A673 (cell line): ENCODE results near the gene SPATA2.
"Not testable (repeated sequence)": the region's sequence is repeated elsewhere in the genome, so short reads cannot be mapped to it uniquely, and the experiment has no call there.

ENCODE experiments used
- EZH2 ChIP-seq: fragments of 200-600 bp; sonication (generic); IDR thresholded peaks from 2 replicates; pipeline ENCODE4 v1.6.1; 2017; ENCODE audit warnings: borderline replicate concordance, low read depth, mild to moderate bottlenecking, mixed read lengths, antibody characterized with exemption, low read length; ENCODE audit not compliant: poor library complexity, severe bottlenecking
- TF ChIP-seq, protein P1 (sequence below): fragments of 300-800, 200-600 bp; sonication (generic); conservative IDR thresholded peaks from 2 replicates; pipeline ENCODE4 v1.5.1; 2017; ENCODE audit warnings: low read depth, mild to moderate bottlenecking, antibody characterized with exemption, low read length, moderate library complexity, mixed read lengths

DNA sequence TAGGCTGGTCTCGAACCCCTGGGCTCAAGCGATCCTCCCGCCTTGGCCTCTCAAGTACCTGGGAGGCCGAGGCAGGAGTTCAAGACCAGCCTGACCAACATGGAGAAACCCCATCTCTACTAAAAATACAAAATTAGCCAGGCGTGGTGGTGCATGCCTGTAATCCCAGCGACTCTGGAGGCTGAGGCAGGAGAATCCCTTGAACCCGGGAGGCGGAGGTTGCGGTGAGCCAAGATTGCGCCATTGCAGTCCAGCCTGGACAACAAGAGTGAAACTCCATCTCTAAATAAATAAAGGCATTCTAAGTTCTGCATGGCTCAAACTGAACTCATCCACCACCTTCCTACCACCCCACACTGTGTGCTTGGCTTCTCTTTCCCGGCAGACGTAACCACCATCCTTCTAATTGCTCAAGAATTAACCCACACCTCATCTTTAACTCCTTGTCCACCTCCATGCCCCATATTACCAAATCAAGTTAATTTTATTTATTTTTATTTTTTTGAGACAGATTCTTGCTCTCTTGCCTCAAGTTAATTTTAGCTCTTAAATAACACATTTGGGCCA is 40.6 kb upstream of the SPATA2 start:
- TF ChIP-seq, protein P1, sequence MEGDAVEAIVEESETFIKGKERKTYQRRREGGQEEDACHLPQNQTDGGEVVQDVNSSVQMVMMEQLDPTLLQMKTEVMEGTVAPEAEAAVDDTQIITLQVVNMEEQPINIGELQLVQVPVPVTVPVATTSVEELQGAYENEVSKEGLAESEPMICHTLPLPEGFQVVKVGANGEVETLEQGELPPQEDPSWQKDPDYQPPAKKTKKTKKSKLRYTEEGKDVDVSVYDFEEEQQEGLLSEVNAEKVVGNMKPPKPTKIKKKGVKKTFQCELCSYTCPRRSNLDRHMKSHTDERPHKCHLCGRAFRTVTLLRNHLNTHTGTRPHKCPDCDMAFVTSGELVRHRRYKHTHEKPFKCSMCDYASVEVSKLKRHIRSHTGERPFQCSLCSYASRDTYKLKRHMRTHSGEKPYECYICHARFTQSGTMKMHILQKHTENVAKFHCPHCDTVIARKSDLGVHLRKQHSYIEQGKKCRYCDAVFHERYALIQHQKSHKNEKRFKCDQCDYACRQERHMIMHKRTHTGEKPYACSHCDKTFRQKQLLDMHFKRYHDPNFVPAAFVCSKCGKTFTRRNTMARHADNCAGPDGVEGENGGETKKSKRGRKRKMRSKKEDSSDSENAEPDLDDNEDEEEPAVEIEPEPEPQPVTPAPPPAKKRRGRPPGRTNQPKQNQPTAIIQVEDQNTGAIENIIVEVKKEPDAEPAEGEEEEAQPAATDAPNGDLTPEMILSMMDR: not testable (repeated sequence)
- not testable (repeated sequence) for TF ChIP-seq EZH2
